Smooth muscle cell of the umbilical artery (primary cell): Measurements from ENCODE around the gene NEU4. TPM values are rescaled to one million over a fixed set of nuclear protein-coding genes. Genes with fewer than 3 reads are reported as not detected.

Experiments
- total RNA-seq: library from RNA; depleted of rRNA; stranded (reverse); fragments of >200 nt; gene quantifications from 2 replicates; pipeline ENCODE4 v1.2.3, GENCODE V29; 2014

The NEU4 gene
- 0.18 TPM in 1 of 2 replicates, not detected in the other for total RNA-seq

GRCh38 chr2:241808721-241809382 is at the start of gene NEU4:
Gene NEU4 (plus strand): TSS chr2:241809193. CDS start chr2:241814485, 5,292 bp downstream.

GRCh38 chr2:241776336-241777169 is 32.4 kb upstream of the NEU4 start, which contains the start of gene GAL3ST2:
Gene GAL3ST2 (plus strand): TSS chr2:241776822. CDS start chr2:241776956, 134 bp downstream.

GRCh38 chr2:241858206-241859016 is 49.4 kb downstream of the NEU4 start, which contains the start of gene PDCD1:
Gene PDCD1 (minus strand): TSS chr2:241858894. CDS start chr2:241858838, 56 bp downstream.

Other genes with a start within 250 kb of the NEU4 start
- gene THAP4, start 172.0 kb upstream of the NEU4 start, total RNA-seq, result 22.3 and 36.0 TPM in 2 replicates
- gene ATG4B, start 171.5 kb upstream of the NEU4 start, total RNA-seq, result 46.9 and 81.8 TPM in 2 replicates
- gene DTYMK, start 122.4 kb upstream of the NEU4 start, total RNA-seq, result 12.5 and 23.9 TPM in 2 replicates
- 19.9 and 24.8 TPM in 2 replicates for gene ING5, start 107.2 kb upstream of the NEU4 start, total RNA-seq
- 19.0 and 20.5 TPM in 2 replicates for gene D2HGDH, start 74.6 kb upstream of the NEU4 start, total RNA-seq
- under 0.01 and 0.74 TPM in 2 replicates for gene GAL3ST2, start 32.4 kb upstream of the NEU4 start, total RNA-seq
- not detected in 2 replicates for gene PDCD1, start 49.7 kb downstream of the NEU4 start, total RNA-seq
- gene RTP5, start 60.5 kb downstream of the NEU4 start, total RNA-seq, result not detected in 2 replicates